H9 (cell line): ENCODE measurements around the gene FHOD1. TPM values are rescaled to one million over a fixed set of nuclear protein-coding genes. Genes with fewer than 3 reads are reported as not detected.

Experiments used
- DNase-seq: peaks from one replicate; pipeline ENCODE4 v3.0.0-alpha.2; 2017
- H2AFZ ChIP-seq: one replicate; pipeline ENCODE4 v1.6.1; 2013; ENCODE audit warnings: mild to moderate bottlenecking, low read length, control low read depth, moderate library complexity
- H2AK5ac ChIP-seq: 2 replicates; pipeline ENCODE4 v1.6.1; 2013; ENCODE audit warnings: low read length, control low read depth, mixed read lengths; ENCODE audit not compliant: insufficient read length
- H2BK120ac ChIP-seq: one replicate; pipeline ENCODE4 v1.6.1; 2013; ENCODE audit warnings: low read depth, mild to moderate bottlenecking, low read length, control low read depth, inconsistent platforms; ENCODE audit not compliant: poor library complexity, severe bottlenecking
- H2BK12ac ChIP-seq: 2 replicates; pipeline ENCODE4 v1.6.1; 2013; ENCODE audit warnings: low read length, control low read depth, mixed read lengths, low read depth; ENCODE audit not compliant: insufficient read length
- H2BK15ac ChIP-seq: 2 replicates; pipeline ENCODE4 v1.6.1; 2013; ENCODE audit warnings: low read depth, low read length, control low read depth
- H2BK20ac ChIP-seq: one replicate; pipeline ENCODE4 v1.6.1; 2013; ENCODE audit warnings: low read depth, mild to moderate bottlenecking, low read length, control low read depth, inconsistent platforms; ENCODE audit not compliant: poor library complexity, severe bottlenecking
- H2BK5ac ChIP-seq: 2 replicates; pipeline ENCODE4 v1.6.1; 2013; ENCODE audit warnings: low read length, control low read depth, mixed read lengths; ENCODE audit not compliant: insufficient read length
- H3K14ac ChIP-seq: 2 replicates; pipeline ENCODE4 v1.6.1; 2013; ENCODE audit warnings: low read length, control low read depth; ENCODE audit not compliant: insufficient read depth
- H3K18ac ChIP-seq: 2 replicates; pipeline ENCODE4 v1.6.1; 2013; ENCODE audit warnings: low read depth, mild to moderate bottlenecking, mixed read lengths, low read length, control low read depth; ENCODE audit not compliant: insufficient read length
- H3K23ac ChIP-seq: 2 replicates; pipeline ENCODE4 v1.6.1; 2013; ENCODE audit warnings: low read length, control low read depth, mixed read lengths, low read depth; ENCODE audit not compliant: insufficient read length
- H3K23me2 ChIP-seq: 2 replicates; pipeline ENCODE4 v1.6.1; 2013; ENCODE audit warnings: low read depth, mild to moderate bottlenecking, mixed read lengths, low read length, control low read depth; ENCODE audit not compliant: insufficient read length, poor library complexity, severe bottlenecking
- H3K27ac ChIP-seq: 2 replicates; pipeline ENCODE4 v1.5.1; 2013; ENCODE audit warnings: low read length, control low read depth, mixed read lengths, low read depth; ENCODE audit not compliant: insufficient read length
- H3K27me3 ChIP-seq: 2 replicates; pipeline ENCODE4 v1.6.1; 2013; ENCODE audit warnings: low read length, control low read depth, inconsistent platforms; ENCODE audit not compliant: insufficient read depth
- H3K4ac ChIP-seq: 2 replicates; pipeline ENCODE4 v1.6.1; 2013; ENCODE audit warnings: low read depth, mild to moderate bottlenecking, control low read depth, inconsistent platforms, low read length, moderate library complexity
- H3K4me1 ChIP-seq: 2 replicates; pipeline ENCODE4 v1.6.1; 2013; ENCODE audit warnings: low read length, control low read depth, inconsistent platforms; ENCODE audit not compliant: insufficient read depth
- H3K4me2 ChIP-seq: 2 replicates; pipeline ENCODE4 v1.6.1; 2013; ENCODE audit warnings: low read length, control low read depth, mixed read lengths; ENCODE audit not compliant: insufficient read length, insufficient read depth
- H3K56ac ChIP-seq: 2 replicates; pipeline ENCODE4 v1.6.1; 2013; ENCODE audit warnings: low read depth, mild to moderate bottlenecking, mixed read lengths, low read length, control low read depth; ENCODE audit not compliant: insufficient read length
- H3K79me1 ChIP-seq: 2 replicates; pipeline ENCODE4 v1.6.1; 2013; ENCODE audit warnings: low read depth, mild to moderate bottlenecking, moderate library complexity, low read length, control low read depth, inconsistent platforms; ENCODE audit not compliant: insufficient read depth, poor library complexity, severe bottlenecking
- H3K79me2 ChIP-seq: 2 replicates; pipeline ENCODE4 v1.6.1; 2013; ENCODE audit warnings: low read length, control low read depth, inconsistent platforms; ENCODE audit not compliant: insufficient read depth
- H3K9ac ChIP-seq: 2 replicates; pipeline ENCODE4 v1.6.1; 2013; ENCODE audit warnings: low read length, control low read depth, mixed read lengths; ENCODE audit not compliant: insufficient read length; ENCODE audit errors: extremely low read depth
- H3K9me3 ChIP-seq: one replicate; pipeline ENCODE4 v1.6.1; 2013; ENCODE audit warnings: low read depth, low read length, inconsistent platforms; ENCODE audit not compliant: control insufficient read depth
- H3T11ph ChIP-seq: one replicate; pipeline ENCODE4 v1.6.1; 2013; ENCODE audit warnings: mild to moderate bottlenecking, low read length, control low read depth, inconsistent platforms
- H4K20me1 ChIP-seq: one replicate; pipeline ENCODE4 v1.6.1; 2013; ENCODE audit not compliant: control insufficient read depth, insufficient read length, insufficient read depth
- H4K5ac ChIP-seq: 2 replicates; pipeline ENCODE4 v1.6.1; 2013; ENCODE audit warnings: low read depth, mild to moderate bottlenecking, mixed read lengths, low read length, control low read depth; ENCODE audit not compliant: insufficient read length
- H4K8ac ChIP-seq: replicated peaks from 2 replicates; pipeline ENCODE4 v1.6.1; 2013; ENCODE audit warnings: low read length, control low read depth, mixed read lengths, low read depth; ENCODE audit not compliant: insufficient read length
- H4K91ac ChIP-seq: 2 replicates; pipeline ENCODE4 v1.6.1; 2013; ENCODE audit warnings: low read depth, mild to moderate bottlenecking, moderate library complexity, mixed read lengths, low read length, control low read depth; ENCODE audit not compliant: insufficient read length
- H3K27ac Mint-ChIP-seq, 3 experiments: 2 replicates in 2 of 3; 3 replicates in 1 of 3; pipeline ENCODE4 v1.8.0; 2020 to 2021; ENCODE audit warnings: mixed read lengths in 3 of 3, mild to moderate bottlenecking in 1 of 3, moderate library complexity in 1 of 3
- H3K27me3 Mint-ChIP-seq: 2 replicates; pipeline ENCODE4 v1.8.0; 2021; ENCODE audit warnings: low read depth, mild to moderate bottlenecking, moderate library complexity, mixed read lengths
- H3K36me3 Mint-ChIP-seq, 3 experiments: 2 replicates in 2 of 3; 3 replicates in 1 of 3; pipeline ENCODE4 v1.8.0; 2020 to 2021; ENCODE audit warnings: low read depth in 3 of 3, mixed read lengths in 3 of 3; ENCODE audit not compliant: insufficient read depth in 1 of 3
- H3K4me1 Mint-ChIP-seq, 2 experiments: 2 replicates each; pipeline ENCODE4 v1.8.0; 2020; ENCODE audit warnings: mixed read lengths in 2 of 2
- H3K4me3 Mint-ChIP-seq, 2 experiments: 2 replicates in 1 of 2; 3 replicates in 1 of 2; pipeline ENCODE4 v1.8.0; 2020 to 2021; ENCODE audit warnings: mild to moderate bottlenecking in 2 of 2, mixed read lengths in 2 of 2, moderate library complexity in 1 of 2
- H3K9me3 Mint-ChIP-seq, 2 experiments: 2 replicates in 1 of 2; 3 replicates in 1 of 2; pipeline ENCODE4 v1.8.0; 2020; ENCODE audit warnings: mild to moderate bottlenecking in 2 of 2, mixed read lengths in 2 of 2, moderate library complexity in 1 of 2
- CTCF ChIP-seq: fragments of 200-600 bp; sonication (generic); conservative IDR thresholded peaks from 3 replicates; pipeline ENCODE4 v1.8.0; 2021; ENCODE audit warnings: antibody characterized with exemption, mild to moderate bottlenecking
- WGBS: extraction: QIAGEN DNeasy Blood & Tissue Kit; methylation state at CpG from one replicate; pipeline ENCODE4 v1.1.7; 2013; ENCODE audit warnings: missing lambda C conversion rate, low lambda C conversion rate, mixed read lengths; ENCODE audit not compliant: insufficient read length; ENCODE audit errors: extremely low coverage; 5-methylcytosine and 5-hydroxymethylcytosine counted together
- total RNA-seq: library from RNA; stranded (reverse); gene quantifications from 2 replicates; pipeline ENCODE4 v1.2.1, GENCODE V29; 2021

Gene FHOD1
- total RNA-seq, 1 experiment from 2014 or later: 67.0 TPM

GRCh38 chr16:67281536-67282446 lies 34.5 kb upstream of the FHOD1 start:
- TF ChIP-seq CTCF: no peak
- no peak overlapping the region for H2AFZ ChIP-seq
- H3K79me1 ChIP-seq: no peaks in the 10 kb centered on the region
- H3K27ac ChIP-seq: no peak overlapping the region
- no peak overlapping the region for H2AK5ac ChIP-seq
- Mint-ChIP-seq H3K27ac (no peak overlapping the region), H3K27me3 (peaks cover 16% of the 10 kb centered on the region), H3K9me3 (no peaks in the 10 kb centered on the region), H3K4me3 (no peak overlapping the region), H3K36me3 (peaks cover 0 to 10% (median 4%) of the 10 kb centered on the region in 3 experiments; a peak in 3 of 7 replicates), H3K4me1 (peaks cover 3 to 5% of the 10 kb centered on the region in 2 experiments; a peak in 3 of 4 replicates)
- no peak overlapping the region for H3K18ac ChIP-seq
- no CpG with 5 or more reads among the region's 14 CpGs for WGBS
- H3K4me2 ChIP-seq: no peak overlapping the region
- H3K23ac ChIP-seq: no peak overlapping the region
- no peak overlapping the region for H2BK20ac ChIP-seq
- H3T11ph ChIP-seq: no peak overlapping the region
- H4K91ac ChIP-seq: no peak overlapping the region
- H4K8ac ChIP-seq: no peak overlapping the region
- H2BK12ac ChIP-seq: no peak overlapping the region
- no peak overlapping the region for H2BK15ac ChIP-seq
- H2BK120ac ChIP-seq: no peak overlapping the region
- H4K20me1 ChIP-seq: no peaks in the 10 kb centered on the region
- H3K56ac ChIP-seq: no peak overlapping the region
- H3K9me3 ChIP-seq: no peaks in the 10 kb centered on the region
- peaks cover 6% of the 10 kb centered on the region for H3K23me2 ChIP-seq
- H3K4me1 ChIP-seq: no peaks in the 10 kb centered on the region
- H3K14ac ChIP-seq: no peak overlapping the region
- no peak overlapping the region for H2BK5ac ChIP-seq
- no peak for DNase-seq
- H3K4ac ChIP-seq: no peak overlapping the region
- no peaks in the 10 kb centered on the region for H3K79me2 ChIP-seq
- H4K5ac ChIP-seq: no peak overlapping the region
- no peaks in the 10 kb centered on the region for H3K27me3 ChIP-seq
- H3K9ac ChIP-seq: no peak overlapping the region
